OCI-LY7 (cell line): ENCODE data around the gene DPH6. TPM values are rescaled to one million over a fixed set of nuclear protein-coding genes. Genes with fewer than 3 reads are reported as not detected.

Experiments used
- BruUV-seq: library from RNA; stranded (reverse); fragments of 400-500 nt; replicated peaks from 2 replicates; lab custom pipeline; 2021; lab: Mats Ljungman, UMichigan
- CTCF ChIA-PET: fragments of 300-600 bp; sonication (Branson Sonifier 250); formaldehyde crosslinking; loops from one replicate; lab custom pipeline; 2022; ENCODE audit warnings: antibody characterized with exemption; ENCODE audit not compliant: unreplicated experiment; lab: Charles Lee
- POLR2A ChIA-PET: fragments of 300-600 bp; sonication (Branson Sonifier 250); formaldehyde crosslinking; loops from one replicate; lab custom pipeline; 2022; ENCODE audit warnings: antibody characterized with exemption; lab: Charles Lee
- DNase-seq: peaks from one replicate; pipeline ENCODE4 v3.0.0-alpha.2; 2015; ENCODE audit warnings: low spot score
- H2AFZ ChIP-seq: fragments of 200-600 bp; sonication (generic), shearing (Covaris generic); 2 replicates; pipeline ENCODE4 v1.6.1; 2014; ENCODE audit warnings: mild to moderate bottlenecking, antibody characterized with exemption, low read length, moderate library complexity
- H3K27ac ChIP-seq: fragments of 200-600 bp; sonication (generic); 2 replicates; pipeline ENCODE4 v1.5.1; 2014; ENCODE audit warnings: mixed run types, low read depth, mild to moderate bottlenecking, moderate library complexity, low read length, inconsistent platforms; ENCODE audit not compliant: poor library complexity, severe bottlenecking
- H3K36me3 ChIP-seq: fragments of 200-600 bp; sonication (generic); 2 replicates; pipeline ENCODE4 v1.6.1; 2014; ENCODE audit warnings: mild to moderate bottlenecking, antibody characterized with exemption, low read length, moderate library complexity, mixed read lengths; ENCODE audit not compliant: insufficient read depth
- H3K4me1 ChIP-seq: fragments of 200-600 bp; sonication (generic); 2 replicates; pipeline ENCODE4 v1.5.1; 2014; ENCODE audit warnings: mild to moderate bottlenecking, low read length; ENCODE audit not compliant: insufficient read depth, poor library complexity, severe bottlenecking
- H3K4me2 ChIP-seq: fragments of 200-600 bp; sonication (generic); 2 replicates; pipeline ENCODE4 v1.6.1; 2014; ENCODE audit warnings: mild to moderate bottlenecking, low read length
- H3K4me3 ChIP-seq: fragments of 200-600 bp; sonication (generic); 2 replicates; pipeline ENCODE4 v1.5.1; 2014; ENCODE audit warnings: mild to moderate bottlenecking, low read depth, low read length; ENCODE audit not compliant: poor library complexity, severe bottlenecking
- H3K79me2 ChIP-seq: fragments of 200-600 bp; sonication (generic); 2 replicates; pipeline ENCODE4 v1.6.1; 2016; ENCODE audit warnings: low read depth, mild to moderate bottlenecking, low read length, moderate library complexity, mixed read lengths; ENCODE audit not compliant: insufficient read depth
- H3K9me2 ChIP-seq: fragments of 200-600 bp; sonication (generic); 2 replicates; pipeline ENCODE4 v1.6.1; 2016; ENCODE audit warnings: mild to moderate bottlenecking, low read length, mixed read lengths; ENCODE audit not compliant: insufficient read depth
- H3K9me3 ChIP-seq: fragments of 200-600 bp; sonication (generic); 2 replicates; pipeline ENCODE4 v1.6.1; 2014; ENCODE audit warnings: mild to moderate bottlenecking, mixed run types, low read length, mixed read lengths
- H4K20me1 ChIP-seq: fragments of 200-600 bp; sonication (generic); 2 replicates; pipeline ENCODE4 v1.6.1; 2014; ENCODE audit warnings: mild to moderate bottlenecking, antibody characterized with exemption, low read length, moderate library complexity, mixed read lengths; ENCODE audit not compliant: insufficient read depth
- CTCF ChIP-seq: fragments of 200-600 bp; sonication (generic); conservative IDR thresholded peaks from 2 replicates; pipeline ENCODE4 v1.5.1; 2014; ENCODE audit warnings: mild to moderate bottlenecking, antibody characterized with exemption, low read length, moderate library complexity, mixed read lengths
- EZH2phosphoT487 ChIP-seq: fragments of 200-600 bp; sonication (generic); IDR thresholded peaks from 2 replicates; pipeline ENCODE4 v1.6.1; 2018; ENCODE audit warnings: low read depth, borderline replicate concordance, mild to moderate bottlenecking, mixed run types, antibody characterized with exemption, low read length, moderate library complexity, mixed read lengths
- intact Hi-C: fragments of 100-400 bp; cut with micrococcal nuclease; formaldehyde crosslinking; loops from one replicate; pipeline ENCODE4 v1.10.0; 2022; ENCODE audit not compliant: unreplicated experiment
- total RNA-seq, 2 experiments: library from RNA; depleted of rRNA in 1 of 2; stranded (reverse); fragments of >200 nt in 1 of 2; shearing (Covaris generic) in 1 of 2; gene quantifications; 2 replicates each; pipeline ENCODE4 v1.2.3, GENCODE V29; 2014 to 2022

Gene DPH6
- total RNA-seq, 2 experiments from 2014 or later, result 12.6 to 21.4 TPM

- intact Hi-C loops, result no loop called here
- no peak overlapping the region for H3K27ac ChIP-seq
- no peaks in the 10 kb centered on the region for H3K4me1 ChIP-seq
- no peaks in the 10 kb centered on the region for H3K36me3 ChIP-seq
- H2AFZ ChIP-seq, result no peak overlapping the region
- H3K4me3 ChIP-seq, result no peak overlapping the region
- no peak for TF ChIP-seq CTCF
- no peak for TF ChIP-seq EZH2phosphoT487
- no TSS peak for BruUV-seq
- no peaks in the 10 kb centered on the region for H3K9me3 ChIP-seq
- H3K79me2 ChIP-seq, result no peaks in the 10 kb centered on the region
- H3K9me2 ChIP-seq, result no peaks in the 10 kb centered on the region
- ChIA-PET CTCF (no interaction called here), POLR2A (no interaction called here)
- no peaks in the 10 kb centered on the region for H4K20me1 ChIP-seq
- no peak overlapping the region for H3K4me2 ChIP-seq
- no peak for DNase-seq
Observed at GRCh38 chr15:35376707-35377106, 169.3 kb downstream of the DPH6 start.

- Histone ChIP-seq H3K36me3 (no peaks in the 10 kb centered on the region), H2AFZ (no peak overlapping the region), H3K4me1 (no peaks in the 10 kb centered on the region), H4K20me1 (no peaks in the 10 kb centered on the region), H3K27ac (no peak overlapping the region), H3K9me2 (no peaks in the 10 kb centered on the region), H3K79me2 (no peaks in the 10 kb centered on the region), H3K4me2 (no peak overlapping the region), H3K4me3 (no peak overlapping the region), H3K9me3 (no peaks in the 10 kb centered on the region)
- ChIA-PET POLR2A (interaction anchor here (0.8 kb wide), 1 partner anchor 12 kb away, joined by 3 read pairs; no protein-coding TSS in a partner anchor), CTCF (no interaction called here)
- TF ChIP-seq EZH2phosphoT487 (no peak), CTCF (no peak)
- no TSS peak for BruUV-seq
- DNase-seq, result no peak
- intact Hi-C loops, result no loop called here
Observed at GRCh38 chr15:35374661-35375060, 171.3 kb downstream of the DPH6 start.

GRCh38 chr15:35362195-35362829, 183.7 kb downstream of the DPH6 start:
- Histone ChIP-seq H2AFZ (no peak overlapping the region), H3K9me2 (no peaks in the 10 kb centered on the region), H3K27ac (no peak overlapping the region), H4K20me1 (no peaks in the 10 kb centered on the region), H3K4me3 (no peak overlapping the region), H3K4me2 (no peak overlapping the region), H3K36me3 (no peaks in the 10 kb centered on the region), H3K9me3 (0 out of 2 replicates have a peak, but pooled peaks cover 3% of the 10 kb centered on the region), H3K4me1 (no peaks in the 10 kb centered on the region), H3K79me2 (no peaks in the 10 kb centered on the region)
- POLR2A ChIA-PET, result interaction anchor here (0.5 to 0.7 kb wide), 4 partner anchors 12 to 489 kb away, joined by 3 to 4 read pairs (median 4); no protein-coding TSS in a partner anchor
- no peak for DNase-seq
- BruUV-seq, result no TSS peak
- intact Hi-C loops, result no loop called here
- CTCF ChIA-PET, result no interaction called here
- no peak for TF ChIP-seq EZH2phosphoT487
- no peak for TF ChIP-seq CTCF
